DMS 273 (cell line): ENCODE results near the gene IRF2.
"Not testable (repeated sequence)": the region's sequence is repeated elsewhere in the genome, so short reads cannot be mapped to it uniquely, and the experiment has no call there.

Experiments used
- DNase-seq: peaks from one replicate; lab custom pipeline; 2025; ENCODE audit not compliant: unreplicated experiment; lab: John Stamatoyannopoulos, UW

Gene IRF2

DNA sequence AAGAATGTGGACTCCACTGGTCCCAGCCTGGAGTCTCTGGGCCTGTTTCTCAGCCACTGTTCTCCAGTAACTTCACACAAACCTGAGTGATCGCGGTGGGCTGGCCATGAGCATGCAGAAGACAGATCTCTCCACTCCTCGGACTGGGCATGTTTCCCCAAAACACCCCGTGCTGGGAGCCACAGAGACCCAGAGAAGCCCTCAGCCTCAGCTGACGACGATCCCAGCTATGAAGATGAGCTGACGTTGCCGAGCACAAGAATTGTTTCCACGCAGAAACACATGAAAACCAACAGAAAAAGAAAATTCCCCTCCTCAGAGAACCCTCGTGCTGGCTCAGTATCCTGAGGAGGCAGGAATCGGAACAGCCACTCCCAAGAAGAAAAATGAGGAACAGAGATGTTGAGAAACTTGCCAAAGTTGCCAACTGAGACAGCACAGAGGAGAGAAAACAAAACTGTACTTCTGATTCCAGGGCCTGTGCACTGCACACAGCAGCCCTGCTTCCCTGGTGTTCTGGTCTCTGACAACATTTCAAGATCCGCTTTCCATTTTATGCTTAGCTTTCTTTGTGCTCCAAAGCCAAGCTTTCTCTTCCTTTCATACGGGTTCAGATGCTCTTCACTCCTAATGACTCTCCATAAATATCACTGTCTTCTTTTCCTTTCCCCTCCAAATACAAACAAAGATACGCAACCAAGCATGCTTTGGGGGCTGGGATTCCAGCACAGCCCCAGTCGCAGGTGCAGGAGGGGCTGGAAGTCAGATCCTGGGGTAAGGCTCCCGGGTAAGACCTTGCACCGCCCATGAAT lies 81.4 kb downstream of the IRF2 start:
- no peak for DNase-seq

- no peak for DNase-seq
Observed at GRCh38 chr4:184392316-184392715, 82.0 kb downstream of the IRF2 start.

DNA sequence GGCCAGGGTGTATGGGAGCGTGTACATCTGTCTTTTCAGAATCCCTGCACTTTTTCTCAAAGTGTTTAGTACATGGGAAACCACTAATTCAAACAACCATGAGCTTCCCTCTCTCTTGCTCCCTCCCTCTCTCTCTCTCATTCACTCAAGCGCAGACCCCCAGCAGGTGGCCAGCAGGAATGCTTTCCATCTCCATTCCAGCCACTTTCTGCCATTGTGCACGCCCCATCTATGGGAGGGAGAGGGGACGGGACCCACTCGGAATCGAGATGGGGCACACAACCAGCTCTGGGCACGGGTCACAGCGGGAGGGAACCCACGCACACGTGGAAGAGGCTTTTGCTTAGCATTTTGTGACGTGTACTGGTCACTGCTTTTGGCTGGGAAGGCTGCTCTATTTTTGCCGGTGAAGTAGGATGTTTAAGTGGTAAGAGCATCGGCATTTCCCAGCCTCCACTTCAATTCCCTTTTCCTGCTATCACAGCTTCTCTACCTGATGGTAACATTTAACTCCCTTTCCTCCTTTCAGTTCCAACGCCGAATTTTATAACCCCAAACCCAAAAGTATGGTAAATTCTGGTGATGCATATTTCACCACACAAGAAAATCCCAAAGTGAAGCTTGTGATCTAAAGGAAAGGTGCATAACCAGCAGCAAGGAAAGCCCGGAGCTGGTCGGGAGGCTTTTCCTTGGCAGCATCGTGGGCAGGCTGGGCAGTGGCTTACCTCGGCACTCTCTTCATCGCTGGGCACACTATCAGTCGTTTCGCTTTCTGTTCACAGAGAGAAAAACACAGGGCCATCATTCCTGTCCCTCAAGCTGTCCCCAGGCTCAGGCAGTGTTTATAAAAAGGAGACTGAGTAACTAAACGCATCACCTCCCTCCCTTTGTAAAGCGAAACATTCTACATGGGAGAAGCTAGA lies 84.1 kb downstream of the IRF2 start:
- no peak for DNase-seq

- no peak for DNase-seq
Observed at GRCh38 chr4:184388106-184388505, 86.2 kb downstream of the IRF2 start.

DNA sequence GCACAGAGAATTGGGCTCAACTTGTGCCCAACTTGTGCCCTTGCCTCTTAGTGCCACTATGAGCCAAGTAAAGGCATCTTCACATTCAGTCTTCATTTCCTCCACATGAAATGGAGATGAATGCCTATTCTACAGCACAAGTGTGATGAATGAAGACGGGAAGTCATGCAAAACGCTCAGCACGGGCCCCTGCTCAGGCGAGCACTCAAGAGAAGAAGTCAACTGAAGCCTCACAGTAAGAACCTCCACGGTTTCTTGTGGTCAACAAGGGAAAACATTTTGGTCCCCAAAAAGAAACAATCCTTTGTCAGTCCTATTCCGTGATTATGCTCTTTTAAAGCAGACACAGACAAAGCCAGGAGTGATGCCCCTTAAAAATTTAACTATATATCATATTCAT lies 87.0 kb downstream of the IRF2 start:
- no peak for DNase-seq

GRCh38 chr4:184386271-184386781 lies 88.0 kb downstream of the IRF2 start:
- no peak for DNase-seq

DNA sequence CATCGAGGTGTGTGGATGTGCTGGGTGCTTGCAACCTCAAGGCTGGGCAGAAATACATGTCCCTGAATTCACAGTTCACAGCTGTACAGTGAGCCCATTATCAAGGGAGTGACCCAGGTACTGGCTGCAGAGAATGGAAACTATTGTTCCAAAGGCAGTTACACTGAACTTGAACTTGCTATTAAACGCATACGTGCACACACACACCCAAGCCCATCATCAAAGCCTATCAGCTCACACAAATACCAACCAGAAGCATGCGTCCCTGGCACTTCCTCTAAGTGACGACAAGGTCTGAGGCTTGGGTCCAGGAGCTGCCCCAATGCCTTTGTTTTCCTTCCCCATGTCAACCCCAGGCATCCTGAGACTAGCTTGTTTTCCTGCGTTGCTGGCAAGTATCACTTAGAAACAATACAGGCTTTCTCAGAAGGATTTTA lies 88.6 kb downstream of the IRF2 start:
- DNase-seq: no peak

DNA sequence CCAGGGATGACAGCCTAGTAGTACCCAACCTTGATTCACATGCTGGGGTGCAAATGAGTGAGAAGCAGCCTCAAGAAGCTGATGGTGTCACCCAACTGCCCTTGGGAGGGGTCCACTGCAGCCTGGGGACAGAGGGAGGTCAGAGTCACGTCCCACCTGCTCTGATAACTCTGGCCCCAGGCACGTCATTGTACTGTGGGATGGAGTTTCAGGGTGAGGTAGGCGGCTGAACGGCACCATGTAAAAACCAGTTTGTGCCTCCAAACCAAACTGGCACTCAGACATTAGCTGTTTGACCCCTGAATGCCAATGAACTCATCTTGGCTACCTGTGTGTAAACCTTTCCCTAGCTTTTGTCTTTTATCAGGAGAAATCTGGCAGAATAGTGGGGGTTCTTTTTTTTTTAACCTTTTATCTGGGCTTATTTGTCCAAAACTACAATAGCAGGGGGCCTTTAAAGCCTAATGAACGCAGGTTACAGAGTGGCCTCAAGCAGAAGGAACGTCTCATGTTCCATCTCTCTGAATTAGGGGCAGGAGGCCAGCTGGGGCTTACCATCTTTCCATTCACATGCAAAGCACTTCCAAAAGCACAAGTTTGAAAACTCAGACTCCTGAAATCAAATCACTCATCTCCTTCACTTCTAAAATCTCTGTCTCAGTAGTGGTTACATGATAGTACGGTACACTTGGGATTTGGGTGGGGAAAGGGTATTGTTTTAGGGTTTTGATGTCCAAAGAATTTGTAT lies 89.4 kb downstream of the IRF2 start:
- DNase-seq: no peak

GRCh38 chr4:184384056-184384809 lies 90.1 kb downstream of the IRF2 start:
- DNase-seq: no peak

DNA sequence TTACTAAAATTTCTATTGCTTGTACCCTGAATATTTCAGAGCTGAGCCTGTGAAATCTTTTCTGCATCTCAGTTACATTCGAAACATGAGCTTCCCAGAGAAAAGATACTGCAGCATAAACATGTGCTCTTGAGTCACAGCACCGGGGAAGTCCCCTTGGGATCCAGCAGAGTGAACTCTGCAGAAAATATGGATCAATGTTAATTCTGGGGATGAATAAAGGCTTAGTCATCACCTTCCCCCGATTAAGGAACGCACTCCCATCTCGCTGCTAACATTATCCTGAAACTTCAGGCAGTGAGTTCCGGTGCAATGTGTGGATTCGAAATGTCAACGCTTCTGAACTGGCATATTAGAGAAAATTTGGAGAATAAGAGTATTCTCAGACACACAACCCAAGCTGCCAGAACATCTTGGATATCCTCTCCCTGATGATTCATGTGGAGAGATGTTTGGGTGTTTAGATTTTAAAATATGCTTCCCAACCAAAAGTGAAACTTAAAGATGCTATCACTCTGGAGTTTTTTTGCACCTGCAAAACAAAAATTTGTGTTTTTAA lies 90.8 kb downstream of the IRF2 start:
- DNase-seq: peak; percentile 4

GRCh38 chr4:184382189-184382846 lies 92.0 kb downstream of the IRF2 start:
- DNase-seq: peak; percentile 6

DNA sequence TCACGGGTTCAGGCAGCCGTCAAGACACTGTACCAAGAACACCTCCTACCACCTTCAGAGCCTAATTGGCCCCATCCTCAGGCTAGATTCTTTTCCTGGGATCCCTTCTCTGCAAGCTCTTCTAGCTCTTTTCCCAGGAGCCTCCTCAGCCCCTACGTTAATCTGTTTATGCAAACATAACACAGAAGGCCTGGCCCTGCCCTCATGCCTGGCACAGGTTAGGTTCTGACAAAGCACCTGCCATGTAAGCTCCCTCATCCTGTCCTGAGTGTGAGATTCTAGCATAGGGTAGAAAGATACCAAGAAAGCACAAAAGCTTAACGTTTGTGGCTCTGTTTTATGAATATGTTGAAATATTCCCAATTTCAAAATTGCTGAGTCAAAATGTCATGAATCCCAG lies 93.6 kb downstream of the IRF2 start:
- no peak for DNase-seq

GRCh38 chr4:184380214-184380613 lies 94.1 kb downstream of the IRF2 start:
- not testable (repeated sequence) for DNase-seq

DNA sequence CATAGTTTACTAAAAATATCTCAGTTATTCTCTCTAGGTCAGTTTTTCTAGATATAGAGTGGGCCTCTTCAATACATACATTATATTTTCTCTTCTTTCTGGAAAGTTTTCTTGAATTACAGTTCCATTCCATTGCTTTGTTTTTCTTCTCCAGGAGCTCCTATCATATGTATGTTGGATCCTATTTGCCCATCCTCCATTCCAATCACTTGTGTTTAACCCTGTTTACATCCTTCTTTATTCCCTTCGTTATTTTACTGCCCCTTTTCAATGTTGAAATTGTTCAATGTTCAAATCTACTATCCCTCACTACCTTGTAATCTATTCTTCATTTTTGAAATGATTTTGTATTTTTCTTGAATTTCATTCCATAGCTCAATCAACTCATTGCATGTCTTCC lies 97.4 kb downstream of the IRF2 start:
- DNase-seq: no peak

- no peak for DNase-seq
Observed at GRCh38 chr4:184376126-184376838, 98.1 kb downstream of the IRF2 start.

DNA sequence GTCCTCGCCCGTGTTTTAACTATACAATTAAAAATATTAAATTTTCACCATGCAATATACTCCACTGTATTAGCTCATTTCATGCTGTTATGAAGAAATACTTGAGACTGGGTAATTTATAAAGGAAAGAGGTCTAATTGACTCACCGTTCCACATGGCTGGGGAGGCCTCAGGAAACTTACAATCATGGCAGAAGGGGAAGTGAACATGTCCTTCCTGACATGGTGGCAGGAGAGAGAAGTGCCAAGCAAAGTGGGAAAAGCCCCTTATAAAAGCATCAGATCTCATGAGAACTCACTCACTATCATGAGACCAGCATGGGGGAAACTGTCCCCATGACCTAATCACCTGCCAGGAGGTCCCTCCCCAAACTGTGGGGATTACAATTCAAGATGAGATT lies 98.7 kb downstream of the IRF2 start:
- DNase-seq: not testable (repeated sequence)

DNA sequence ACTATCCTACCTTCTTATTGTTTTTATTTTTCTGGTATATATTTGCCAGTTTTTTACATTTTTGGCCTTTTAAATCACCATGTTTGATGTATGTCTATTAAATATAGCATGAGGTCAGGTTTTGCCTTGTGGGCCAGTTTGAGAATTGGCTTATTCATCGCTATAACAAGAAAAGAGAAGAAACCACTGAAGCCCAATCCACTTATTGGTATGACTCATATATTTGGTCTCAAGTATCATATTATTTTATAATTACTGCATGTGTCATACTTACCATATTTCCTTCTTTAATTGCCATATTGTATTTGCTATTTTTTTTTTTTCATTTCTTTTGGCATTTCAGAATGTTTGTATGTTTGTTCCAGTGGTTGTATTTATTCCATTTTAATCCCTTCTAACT lies 99.3 kb downstream of the IRF2 start:
- no peak for DNase-seq

GRCh38 chr4:184373886-184374405 lies 100.4 kb downstream of the IRF2 start:
- DNase-seq: no peak

DNA sequence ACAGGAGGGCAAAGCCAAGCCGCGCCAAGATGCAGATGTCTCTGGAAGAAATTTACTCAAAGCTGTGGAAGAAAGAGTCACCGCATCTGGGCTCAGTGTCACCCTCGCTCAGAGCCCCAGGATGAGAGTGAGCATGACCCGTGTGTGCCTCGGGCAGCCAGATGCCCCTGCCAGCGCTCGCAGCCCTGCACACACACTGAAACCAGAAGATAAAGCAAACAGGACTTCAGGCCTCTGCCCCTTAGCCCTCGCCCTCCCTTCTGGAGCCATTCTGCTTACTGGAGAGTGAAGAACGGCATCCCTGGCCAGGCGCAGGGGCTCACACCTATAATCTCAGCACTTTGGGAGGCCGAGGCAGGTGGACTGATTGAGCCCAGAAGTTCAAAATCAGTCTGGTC lies 103.0 kb downstream of the IRF2 start:
- no peak for DNase-seq
